Ovary (tissue), 3 donors: Measurements from ENCODE around the gene TKTL2.

Experiments
- EP300 ChIP-seq: sonication (generic); formaldehyde crosslinking; IDR thresholded peaks from one replicate; pipeline ENCODE4 v1.6.1; 2017; ENCODE audit warnings: antibody characterized with exemption
- POLR2A ChIP-seq: fragments of 450-650 bp; IDR thresholded peaks from one replicate; pipeline ENCODE4 v1.6.1; 2017; ENCODE audit warnings: antibody characterized with exemption, mild to moderate bottlenecking, moderate library complexity
- TF ChIP-seq, protein P1 (sequence below), 3 donors: fragments of 450-650 bp in 2 of 3; fragments of 200-600 bp in 1 of 3; IDR thresholded peaks; one replicate each; pipeline versions ENCODE4 v1.5.1 to v1.8.0; 2016 to 2022; ENCODE audit warnings: antibody characterized with exemption in 3 of 3, mild to moderate bottlenecking in 1 of 3
- donor health status: DM: no; HTN: no; CAD: no.

DNA sequence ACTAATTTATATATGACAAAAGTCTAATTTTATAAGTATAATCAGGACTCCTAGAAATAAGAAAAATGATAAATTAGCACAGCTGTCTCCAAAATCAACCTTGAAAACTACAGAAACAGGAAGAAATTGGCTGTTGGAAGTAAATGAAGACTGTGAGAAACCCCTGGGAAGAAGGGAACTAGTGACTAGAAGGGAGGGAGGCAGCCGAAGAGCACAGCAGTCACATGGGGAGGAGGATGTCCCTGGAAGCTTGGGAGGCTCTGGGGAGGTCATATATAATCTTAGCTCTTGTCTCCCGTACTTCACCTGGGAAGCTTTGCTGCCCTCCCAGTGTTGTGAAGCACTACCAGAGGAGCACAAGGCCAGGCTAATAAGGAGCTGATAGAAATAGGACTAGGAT lies 12.0 kb upstream of the TKTL2 start:
- TF ChIP-seq, protein P1, sequence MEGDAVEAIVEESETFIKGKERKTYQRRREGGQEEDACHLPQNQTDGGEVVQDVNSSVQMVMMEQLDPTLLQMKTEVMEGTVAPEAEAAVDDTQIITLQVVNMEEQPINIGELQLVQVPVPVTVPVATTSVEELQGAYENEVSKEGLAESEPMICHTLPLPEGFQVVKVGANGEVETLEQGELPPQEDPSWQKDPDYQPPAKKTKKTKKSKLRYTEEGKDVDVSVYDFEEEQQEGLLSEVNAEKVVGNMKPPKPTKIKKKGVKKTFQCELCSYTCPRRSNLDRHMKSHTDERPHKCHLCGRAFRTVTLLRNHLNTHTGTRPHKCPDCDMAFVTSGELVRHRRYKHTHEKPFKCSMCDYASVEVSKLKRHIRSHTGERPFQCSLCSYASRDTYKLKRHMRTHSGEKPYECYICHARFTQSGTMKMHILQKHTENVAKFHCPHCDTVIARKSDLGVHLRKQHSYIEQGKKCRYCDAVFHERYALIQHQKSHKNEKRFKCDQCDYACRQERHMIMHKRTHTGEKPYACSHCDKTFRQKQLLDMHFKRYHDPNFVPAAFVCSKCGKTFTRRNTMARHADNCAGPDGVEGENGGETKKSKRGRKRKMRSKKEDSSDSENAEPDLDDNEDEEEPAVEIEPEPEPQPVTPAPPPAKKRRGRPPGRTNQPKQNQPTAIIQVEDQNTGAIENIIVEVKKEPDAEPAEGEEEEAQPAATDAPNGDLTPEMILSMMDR (IDR thresholded peaks at IDR 0.05), result no peak
- TF ChIP-seq POLR2A (no peak), EP300 (no peak)
